Measurements from ENCODE around the gene MNX1. TPM values are rescaled to one million over a fixed set of nuclear protein-coding genes. Genes with fewer than 3 reads are reported as not detected.

The MNX1 gene
- total RNA-seq, 1 experiment from 2014 or later, result 2.6 TPM

DNA sequence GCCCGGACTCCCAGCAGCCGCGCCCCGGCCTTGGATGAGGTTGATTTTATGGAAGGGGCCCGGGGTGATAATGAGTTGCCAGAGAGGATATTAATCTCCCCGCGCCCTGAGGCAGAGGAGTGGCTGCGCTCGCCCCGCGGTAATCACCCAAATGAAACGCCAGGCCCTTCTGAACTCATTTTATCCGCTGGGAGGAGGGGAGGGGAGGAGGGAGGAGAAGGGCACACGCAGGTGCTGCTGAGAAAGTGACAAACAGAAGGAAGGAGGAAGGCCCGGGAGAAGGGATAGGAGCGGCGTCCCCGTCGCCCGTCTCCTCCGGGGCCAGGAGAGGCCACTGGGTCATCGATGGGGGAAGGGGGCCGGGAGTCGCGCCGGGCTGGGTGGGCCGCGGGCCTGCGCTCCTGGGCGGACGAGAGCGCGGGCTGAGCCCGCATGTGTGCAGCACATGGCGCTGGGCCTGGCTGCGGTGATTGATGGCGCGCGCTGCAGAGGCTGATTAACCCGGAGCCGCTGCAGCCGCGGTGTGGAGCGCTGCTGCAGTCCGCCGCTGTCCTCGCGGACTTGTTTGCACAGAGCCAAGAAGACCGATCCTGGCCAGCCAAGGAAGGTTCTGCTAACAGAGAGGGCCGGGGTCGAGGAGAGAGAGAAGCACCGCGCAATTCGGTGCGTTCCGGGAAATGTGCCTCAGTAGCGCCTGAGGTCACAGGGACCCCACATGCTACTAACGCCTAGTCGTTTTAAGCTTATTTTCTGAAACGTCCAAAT lies 6.5 kb downstream of the MNX1 start:
- ChIA-PET CTCF (interaction anchor here (0.7 kb wide), 1 partner anchor 111 kb away, joined by 5 read pairs; the partner anchor contains the start of gene LMBR1), POLR2A (ENCODE audit: unreplicated experiment) (no interaction called here)
- ATAC-seq (peak; percentile 41), DNase-seq (no peak)
- Histone ChIP-seq H3K9ac (ENCODE audit: low read length) (no peak overlapping the region), H3K4me2 (ENCODE audit: low read length) (peak overlapping the region; percentile 75), H3K27me3 (ENCODE audit: low read length) (peaks cover 32% of the 10 kb centered on the region), H4K20me1 (ENCODE audit: low read length) (no peaks in the 10 kb centered on the region), H3K9me2 (replicated peaks; ENCODE audit: low read length) (no peaks in the 10 kb centered on the region), H3K27ac (ENCODE audit: low read length) (no peak overlapping the region), H3K79me2 (ENCODE audit: low read length) (no peaks in the 10 kb centered on the region), H3K4me1 (ENCODE audit: insufficient read depth, low read length) (no peaks in the 10 kb centered on the region), H3K9me3 (ENCODE audit: low read length) (no peaks in the 10 kb centered on the region), H3K36me3 (ENCODE audit: low read depth, low read length) (no peaks in the 10 kb centered on the region), H2AFZ (ENCODE audit: low read length) (peak overlapping the region; percentile 53), H3K4me3 (ENCODE audit: low read length) (peak overlapping the region; percentile 52), H3F3A (ENCODE audit: low read length, unreplicated experiment) (no peaks in the 10 kb centered on the region)
- TF ChIP-seq EZH2phosphoT487 (IDR thresholded peaks at IDR 0.05; ENCODE audit: borderline replicate concordance, low read length), result no peak
- peak; percentile 53 for TF ChIP-seq EZH2 (IDR thresholded peaks at IDR 0.05; ENCODE audit: low read length, unreplicated experiment)
- TF ChIP-seq, protein P1, sequence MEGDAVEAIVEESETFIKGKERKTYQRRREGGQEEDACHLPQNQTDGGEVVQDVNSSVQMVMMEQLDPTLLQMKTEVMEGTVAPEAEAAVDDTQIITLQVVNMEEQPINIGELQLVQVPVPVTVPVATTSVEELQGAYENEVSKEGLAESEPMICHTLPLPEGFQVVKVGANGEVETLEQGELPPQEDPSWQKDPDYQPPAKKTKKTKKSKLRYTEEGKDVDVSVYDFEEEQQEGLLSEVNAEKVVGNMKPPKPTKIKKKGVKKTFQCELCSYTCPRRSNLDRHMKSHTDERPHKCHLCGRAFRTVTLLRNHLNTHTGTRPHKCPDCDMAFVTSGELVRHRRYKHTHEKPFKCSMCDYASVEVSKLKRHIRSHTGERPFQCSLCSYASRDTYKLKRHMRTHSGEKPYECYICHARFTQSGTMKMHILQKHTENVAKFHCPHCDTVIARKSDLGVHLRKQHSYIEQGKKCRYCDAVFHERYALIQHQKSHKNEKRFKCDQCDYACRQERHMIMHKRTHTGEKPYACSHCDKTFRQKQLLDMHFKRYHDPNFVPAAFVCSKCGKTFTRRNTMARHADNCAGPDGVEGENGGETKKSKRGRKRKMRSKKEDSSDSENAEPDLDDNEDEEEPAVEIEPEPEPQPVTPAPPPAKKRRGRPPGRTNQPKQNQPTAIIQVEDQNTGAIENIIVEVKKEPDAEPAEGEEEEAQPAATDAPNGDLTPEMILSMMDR (conservative IDR thresholded peaks at IDR 0.05; ENCODE audit: low read depth, low read length), result no peak
- intact Hi-C loops (cut with micrococcal nuclease), result no loop called here
- BruUV-seq (replicated peaks), result no TSS peak

DNA sequence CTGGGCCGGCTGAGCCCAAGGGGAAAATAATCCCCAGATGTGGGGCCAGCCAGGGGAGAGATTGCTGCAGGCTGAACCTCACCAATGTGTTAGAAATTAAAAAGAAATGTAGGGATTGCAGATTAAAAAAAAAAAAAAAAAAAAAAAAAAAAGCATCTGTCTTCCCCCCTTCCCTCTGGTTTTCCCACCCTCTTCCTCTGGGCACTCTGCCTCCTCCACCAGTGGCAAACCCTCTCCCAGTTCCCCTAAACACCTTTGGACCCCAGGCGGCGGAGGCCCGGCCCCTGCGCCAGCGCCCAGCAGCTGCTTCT lies 7.1 kb downstream of the MNX1 start:
- TF ChIP-seq EZH2 (IDR thresholded peaks at IDR 0.05; ENCODE audit: low read length, unreplicated experiment) (no peak), EZH2phosphoT487 (IDR thresholded peaks at IDR 0.05; ENCODE audit: borderline replicate concordance, low read length) (no peak)
- TF ChIP-seq, protein P1 (conservative IDR thresholded peaks at IDR 0.05; ENCODE audit: low read depth, low read length), result no peak
- Histone ChIP-seq H3K4me3 (ENCODE audit: low read length) (peak overlapping the region; percentile 52), H3K36me3 (ENCODE audit: low read depth, low read length) (no peaks in the 10 kb centered on the region), H3F3A (ENCODE audit: low read length, unreplicated experiment) (no peaks in the 10 kb centered on the region), H2AFZ (ENCODE audit: low read length) (peak overlapping the region; percentile 59), H3K27ac (ENCODE audit: low read length) (no peak overlapping the region), H3K27me3 (ENCODE audit: low read length) (peaks cover 31% of the 10 kb centered on the region), H4K20me1 (ENCODE audit: low read length) (no peaks in the 10 kb centered on the region), H3K9ac (ENCODE audit: low read length) (no peak overlapping the region), H3K9me3 (ENCODE audit: low read length) (no peaks in the 10 kb centered on the region), H3K79me2 (ENCODE audit: low read length) (no peaks in the 10 kb centered on the region), H3K4me2 (ENCODE audit: low read length) (peak overlapping the region; percentile 75), H3K4me1 (ENCODE audit: insufficient read depth, low read length) (no peaks in the 10 kb centered on the region), H3K9me2 (replicated peaks; ENCODE audit: low read length) (no peaks in the 10 kb centered on the region)
- ATAC-seq (no peak), DNase-seq (no peak)
- ChIA-PET POLR2A (ENCODE audit: unreplicated experiment) (no interaction called here), CTCF (no interaction called here)
- intact Hi-C loops (cut with micrococcal nuclease), result no loop called here
- no TSS peak for BruUV-seq (replicated peaks)

DNA sequence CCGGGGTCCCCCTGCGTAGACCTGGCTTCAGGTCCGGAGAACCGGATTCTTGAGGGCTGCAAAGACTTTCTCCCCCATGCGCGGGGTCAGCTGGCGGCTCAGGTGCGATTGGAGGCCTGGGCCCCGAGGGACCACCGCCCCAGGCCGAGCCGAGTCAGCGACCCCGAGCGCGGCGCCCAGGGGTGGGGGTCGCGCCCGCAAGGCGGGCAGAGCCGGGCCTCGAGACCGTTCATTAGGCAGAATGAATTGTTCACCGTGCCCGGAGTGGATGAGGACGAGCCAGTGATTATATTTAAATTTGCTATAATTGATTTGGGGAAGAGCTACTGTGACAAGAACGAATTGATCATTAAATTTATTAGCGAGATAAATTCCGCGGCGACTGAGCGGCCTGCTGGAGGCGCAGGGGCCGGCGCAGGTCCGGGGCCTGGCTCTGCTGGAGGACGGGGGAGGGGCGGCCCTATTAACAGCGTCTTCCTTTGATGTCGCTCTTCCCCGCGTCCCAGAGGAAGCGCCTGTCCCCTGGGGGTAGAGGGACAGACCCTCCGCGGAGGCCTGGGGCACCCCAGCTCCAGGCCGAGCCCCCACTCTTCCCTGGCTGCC lies 7.5 kb downstream of the MNX1 start:
- intact Hi-C loops (cut with micrococcal nuclease), result no loop called here
- no TSS peak for BruUV-seq (replicated peaks)
- Histone ChIP-seq H3K79me2 (ENCODE audit: low read length) (no peaks in the 10 kb centered on the region), H4K20me1 (ENCODE audit: low read length) (no peaks in the 10 kb centered on the region), H3K4me3 (ENCODE audit: low read length) (peak overlapping the region; percentile 52), H3K9me3 (ENCODE audit: low read length) (no peaks in the 10 kb centered on the region), H3K4me1 (ENCODE audit: insufficient read depth, low read length) (no peaks in the 10 kb centered on the region), H3F3A (ENCODE audit: low read length, unreplicated experiment) (no peaks in the 10 kb centered on the region), H2AFZ (ENCODE audit: low read length) (peak overlapping the region; percentile 59), H3K27me3 (ENCODE audit: low read length) (peaks cover 31% of the 10 kb centered on the region), H3K36me3 (ENCODE audit: low read depth, low read length) (no peaks in the 10 kb centered on the region), H3K9ac (ENCODE audit: low read length) (no peak overlapping the region), H3K27ac (ENCODE audit: low read length) (no peak overlapping the region), H3K4me2 (ENCODE audit: low read length) (peak overlapping the region; percentile 75), H3K9me2 (replicated peaks; ENCODE audit: low read length) (no peaks in the 10 kb centered on the region)
- ChIA-PET CTCF (no interaction called here), POLR2A (ENCODE audit: unreplicated experiment) (no interaction called here)
- no peak for ATAC-seq
- DNase-seq, result no peak
- TF ChIP-seq, protein P1 (conservative IDR thresholded peaks at IDR 0.05; ENCODE audit: low read depth, low read length), result 0 out of 2 replicates have a peak, but pooled peaks have one; percentile 10
- TF ChIP-seq EZH2phosphoT487 (IDR thresholded peaks at IDR 0.05; ENCODE audit: borderline replicate concordance, low read length) (no peak), EZH2 (IDR thresholded peaks at IDR 0.05; ENCODE audit: low read length, unreplicated experiment) (no peak)

Measured in PC-3 (cell line).